Prostate gland (tissue), 2 donors: Measurements from ENCODE around the gene ELAVL2.

ENCODE experiments used
- POLR2A ChIP-seq: fragments of 450-650 bp; IDR thresholded peaks from one replicate; pipeline ENCODE4 v1.6.1; 2016; ENCODE audit warnings: antibody characterized with exemption, mild to moderate bottlenecking
- TF ChIP-seq, protein P1 (sequence below), 4 experiments: fragments of 200-600 bp in 2 of 4; fragments of 450-650 bp in 2 of 4; sonication (generic) in 2 of 4; IDR thresholded peaks; 1 replicate in 3 of 4; 2 replicates in 1 of 4; pipeline ENCODE4 v1.5.1; 2016 to 2019; ENCODE audit warnings: antibody characterized with exemption in 4 of 4, mild to moderate bottlenecking in 2 of 4, moderate library complexity in 2 of 4

DNA sequence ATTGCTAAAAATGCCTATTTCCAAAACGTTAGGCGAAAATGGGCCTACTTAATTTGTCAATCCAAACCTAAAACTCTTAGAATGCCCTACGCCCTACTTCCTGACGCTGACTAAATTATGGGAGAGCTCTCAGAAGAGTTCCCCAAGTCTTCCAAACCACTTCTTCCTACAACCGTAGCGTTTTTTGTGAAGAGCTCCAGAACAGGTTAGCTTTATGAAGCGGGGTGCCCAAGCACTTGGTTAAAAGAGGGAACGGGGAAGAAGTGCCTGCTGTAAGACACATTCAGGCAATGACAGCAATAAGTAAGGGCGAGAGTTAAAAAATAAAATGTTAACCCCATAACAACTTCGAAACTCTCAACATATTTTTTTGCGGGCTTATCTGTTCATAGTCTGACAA, 2.8 kb downstream of the ELAVL2 start:
- TF ChIP-seq, protein P1, sequence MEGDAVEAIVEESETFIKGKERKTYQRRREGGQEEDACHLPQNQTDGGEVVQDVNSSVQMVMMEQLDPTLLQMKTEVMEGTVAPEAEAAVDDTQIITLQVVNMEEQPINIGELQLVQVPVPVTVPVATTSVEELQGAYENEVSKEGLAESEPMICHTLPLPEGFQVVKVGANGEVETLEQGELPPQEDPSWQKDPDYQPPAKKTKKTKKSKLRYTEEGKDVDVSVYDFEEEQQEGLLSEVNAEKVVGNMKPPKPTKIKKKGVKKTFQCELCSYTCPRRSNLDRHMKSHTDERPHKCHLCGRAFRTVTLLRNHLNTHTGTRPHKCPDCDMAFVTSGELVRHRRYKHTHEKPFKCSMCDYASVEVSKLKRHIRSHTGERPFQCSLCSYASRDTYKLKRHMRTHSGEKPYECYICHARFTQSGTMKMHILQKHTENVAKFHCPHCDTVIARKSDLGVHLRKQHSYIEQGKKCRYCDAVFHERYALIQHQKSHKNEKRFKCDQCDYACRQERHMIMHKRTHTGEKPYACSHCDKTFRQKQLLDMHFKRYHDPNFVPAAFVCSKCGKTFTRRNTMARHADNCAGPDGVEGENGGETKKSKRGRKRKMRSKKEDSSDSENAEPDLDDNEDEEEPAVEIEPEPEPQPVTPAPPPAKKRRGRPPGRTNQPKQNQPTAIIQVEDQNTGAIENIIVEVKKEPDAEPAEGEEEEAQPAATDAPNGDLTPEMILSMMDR (IDR thresholded peaks at IDR 0.05) = no peak
- TF ChIP-seq POLR2A = no peak
